ENCODE results near the gene SPHKAP. TPM values are rescaled to one million over a fixed set of nuclear protein-coding genes. Genes with fewer than 3 reads are reported as not detected.
"Not testable (repeated sequence)": the region's sequence is repeated elsewhere in the genome, so short reads cannot be mapped to it uniquely, and the experiment has no call there.

Gene SPHKAP, protein sequence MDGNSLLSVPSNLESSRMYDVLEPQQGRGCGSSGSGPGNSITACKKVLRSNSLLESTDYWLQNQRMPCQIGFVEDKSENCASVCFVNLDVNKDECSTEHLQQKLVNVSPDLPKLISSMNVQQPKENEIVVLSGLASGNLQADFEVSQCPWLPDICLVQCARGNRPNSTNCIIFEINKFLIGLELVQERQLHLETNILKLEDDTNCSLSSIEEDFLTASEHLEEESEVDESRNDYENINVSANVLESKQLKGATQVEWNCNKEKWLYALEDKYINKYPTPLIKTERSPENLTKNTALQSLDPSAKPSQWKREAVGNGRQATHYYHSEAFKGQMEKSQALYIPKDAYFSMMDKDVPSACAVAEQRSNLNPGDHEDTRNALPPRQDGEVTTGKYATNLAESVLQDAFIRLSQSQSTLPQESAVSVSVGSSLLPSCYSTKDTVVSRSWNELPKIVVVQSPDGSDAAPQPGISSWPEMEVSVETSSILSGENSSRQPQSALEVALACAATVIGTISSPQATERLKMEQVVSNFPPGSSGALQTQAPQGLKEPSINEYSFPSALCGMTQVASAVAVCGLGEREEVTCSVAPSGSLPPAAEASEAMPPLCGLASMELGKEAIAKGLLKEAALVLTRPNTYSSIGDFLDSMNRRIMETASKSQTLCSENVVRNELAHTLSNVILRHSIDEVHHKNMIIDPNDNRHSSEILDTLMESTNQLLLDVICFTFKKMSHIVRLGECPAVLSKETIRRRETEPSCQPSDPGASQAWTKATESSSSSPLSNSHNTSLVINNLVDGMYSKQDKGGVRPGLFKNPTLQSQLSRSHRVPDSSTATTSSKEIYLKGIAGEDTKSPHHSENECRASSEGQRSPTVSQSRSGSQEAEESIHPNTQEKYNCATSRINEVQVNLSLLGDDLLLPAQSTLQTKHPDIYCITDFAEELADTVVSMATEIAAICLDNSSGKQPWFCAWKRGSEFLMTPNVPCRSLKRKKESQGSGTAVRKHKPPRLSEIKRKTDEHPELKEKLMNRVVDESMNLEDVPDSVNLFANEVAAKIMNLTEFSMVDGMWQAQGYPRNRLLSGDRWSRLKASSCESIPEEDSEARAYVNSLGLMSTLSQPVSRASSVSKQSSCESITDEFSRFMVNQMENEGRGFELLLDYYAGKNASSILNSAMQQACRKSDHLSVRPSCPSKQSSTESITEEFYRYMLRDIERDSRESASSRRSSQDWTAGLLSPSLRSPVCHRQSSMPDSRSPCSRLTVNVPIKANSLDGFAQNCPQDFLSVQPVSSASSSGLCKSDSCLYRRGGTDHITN (N-terminal part only)
- 49.6 TPM for total RNA-seq

DNA sequence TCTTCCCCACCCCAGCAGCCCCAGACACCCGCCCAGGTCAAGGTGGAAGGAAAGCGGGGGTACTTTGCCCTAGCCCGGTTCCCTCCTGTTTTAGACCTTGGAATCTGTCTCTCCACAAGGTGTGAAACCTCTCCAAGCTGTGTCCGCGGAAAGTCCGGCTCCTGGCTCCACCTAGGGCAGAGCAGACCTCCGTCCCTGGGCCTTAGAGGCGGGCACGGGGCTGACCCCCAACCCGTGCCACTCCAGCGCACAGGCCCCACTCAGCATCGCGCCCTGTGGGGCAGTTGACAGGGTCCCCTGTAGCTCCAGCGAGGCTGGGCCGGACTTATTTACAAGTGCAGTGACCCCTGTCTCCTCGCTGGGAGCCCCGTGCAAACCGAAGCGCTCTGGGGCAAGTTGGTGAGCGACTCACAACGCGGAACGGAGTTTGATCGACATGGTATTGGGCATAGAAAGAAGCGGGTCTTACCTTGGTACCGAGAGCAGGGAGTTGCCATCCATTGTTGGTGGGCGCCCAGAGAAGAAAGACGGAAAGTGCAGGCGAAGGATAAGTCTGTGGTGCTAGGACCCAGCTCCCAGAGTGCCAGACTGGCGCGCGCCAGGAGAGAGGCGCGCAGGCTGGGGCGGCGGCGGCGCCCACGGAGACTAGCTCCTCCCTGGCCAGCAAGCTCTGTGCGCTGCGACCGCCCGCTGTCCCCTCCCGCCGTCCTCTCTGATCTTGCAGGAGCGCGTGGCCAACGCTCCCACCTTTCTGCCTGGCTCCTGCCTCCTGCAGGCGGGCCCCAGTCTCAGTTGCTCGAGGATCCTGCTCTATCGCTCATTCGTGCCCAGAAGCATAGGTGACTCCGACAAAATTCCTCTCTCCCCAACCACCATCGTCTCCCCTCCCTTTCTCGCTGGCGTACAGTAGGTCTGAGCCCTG lies at the start of gene SPHKAP:
Gene SPHKAP (minus strand): TSS at position 590 of the 922 bp plus-strand sequence. CDS start 89 bp downstream, at position 501.
- Histone ChIP-seq H3K4me1 (ENCODE audit: control insufficient read depth in 3 of 3, insufficient read depth in 3 of 3, low read length in 3 of 3) (no peaks in the 10 kb centered on the region), H3K4me3 (ENCODE audit: low read length in 3 of 3) (no peak within 1 kb of the TSS), H3K27ac (ENCODE audit: low read depth, low read length) (no peak within 1 kb of the TSS), H3K9me3 (ENCODE audit: control insufficient read depth in 3 of 3, low read length in 3 of 3) (peaks cover 0 to 4% (median 2%) of the 10 kb centered on the region in 3 donors), H3K36me3 (ENCODE audit: control insufficient read depth in 3 of 3, insufficient read depth in 3 of 3, low read length in 3 of 3) (no peaks in the 10 kb centered on the region), H3K27me3 (ENCODE audit: control insufficient read depth in 3 of 3, insufficient read depth in 3 of 3, low read length in 3 of 3) (peaks cover 5 to 19% (median 10%) of the 10 kb centered on the region in 3 donors), H3K9ac (ENCODE audit: low read depth in 1 of 3, low read length in 3 of 3) (no peak within 1 kb of the TSS)

DNA sequence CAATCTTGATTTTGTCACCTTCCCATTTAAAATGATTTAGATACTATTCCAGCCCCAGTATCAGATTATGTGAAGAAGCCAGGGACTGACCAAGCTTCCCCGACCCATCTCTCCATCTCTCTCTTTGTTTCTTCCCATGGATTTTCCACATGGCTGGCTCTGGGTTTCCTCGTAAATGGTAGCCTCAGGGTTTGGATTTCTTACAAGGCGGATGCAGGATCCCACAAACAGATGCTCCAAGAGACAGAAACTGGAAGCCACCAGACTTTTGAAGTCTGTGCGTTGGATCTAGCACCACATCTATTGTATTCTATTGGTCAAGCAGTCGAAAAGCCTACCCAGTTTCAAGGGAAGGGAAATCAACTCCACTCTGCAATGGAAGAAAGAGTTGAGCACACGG lies 46.0 kb upstream of the SPHKAP start:
- no peak overlapping the region for H3K4me3 ChIP-seq (ENCODE audit: low read length in 3 of 3)
- no peaks in the 10 kb centered on the region for H3K9me3 ChIP-seq (ENCODE audit: control insufficient read depth in 3 of 3, low read length in 3 of 3)
- H3K36me3 ChIP-seq (ENCODE audit: control insufficient read depth in 3 of 3, insufficient read depth in 3 of 3, low read length in 3 of 3) = no peaks in the 10 kb centered on the region
- H3K27ac ChIP-seq (ENCODE audit: low read depth, low read length) = no peak overlapping the region
- H3K27me3 ChIP-seq (ENCODE audit: control insufficient read depth in 3 of 3, insufficient read depth in 3 of 3, low read length in 3 of 3) = no peaks in the 10 kb centered on the region
- no peak overlapping the region for H3K9ac ChIP-seq (ENCODE audit: low read depth in 1 of 3, low read length in 3 of 3)
- H3K4me1 ChIP-seq (ENCODE audit: control insufficient read depth in 3 of 3, insufficient read depth in 3 of 3, low read length in 3 of 3) = no peaks in the 10 kb centered on the region

DNA sequence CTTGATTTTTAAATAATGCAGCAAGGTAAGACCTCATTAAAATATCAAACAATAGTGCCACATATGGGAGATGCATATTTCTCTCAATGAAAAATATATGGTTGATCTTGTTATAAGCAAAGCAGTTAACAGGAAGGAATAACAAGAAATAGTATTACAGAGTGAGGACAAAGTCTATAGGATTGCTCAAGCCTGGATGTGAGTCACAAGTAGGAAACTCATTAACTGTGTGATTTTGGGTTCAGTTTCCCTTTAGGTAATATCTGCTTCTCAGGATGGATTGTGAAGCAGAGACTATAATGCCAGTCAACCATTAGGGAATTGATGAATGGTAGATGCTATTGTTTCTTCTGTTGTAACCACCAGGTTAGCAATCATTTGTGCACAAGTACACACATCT lies 42.9 kb upstream of the SPHKAP start:
- Histone ChIP-seq H3K4me3 (ENCODE audit: low read length in 3 of 3) (no peak overlapping the region), H3K27me3 (ENCODE audit: control insufficient read depth in 3 of 3, insufficient read depth in 3 of 3, low read length in 3 of 3) (no peaks in the 10 kb centered on the region), H3K9me3 (ENCODE audit: control insufficient read depth in 3 of 3, low read length in 3 of 3) (no peaks in the 10 kb centered on the region), H3K4me1 (ENCODE audit: control insufficient read depth in 3 of 3, insufficient read depth in 3 of 3, low read length in 3 of 3) (no peaks in the 10 kb centered on the region), H3K27ac (ENCODE audit: low read depth, low read length) (no peak overlapping the region), H3K36me3 (ENCODE audit: control insufficient read depth in 3 of 3, insufficient read depth in 3 of 3, low read length in 3 of 3) (no peaks in the 10 kb centered on the region), H3K9ac (ENCODE audit: low read depth in 1 of 3, low read length in 3 of 3) (no peak overlapping the region)

DNA sequence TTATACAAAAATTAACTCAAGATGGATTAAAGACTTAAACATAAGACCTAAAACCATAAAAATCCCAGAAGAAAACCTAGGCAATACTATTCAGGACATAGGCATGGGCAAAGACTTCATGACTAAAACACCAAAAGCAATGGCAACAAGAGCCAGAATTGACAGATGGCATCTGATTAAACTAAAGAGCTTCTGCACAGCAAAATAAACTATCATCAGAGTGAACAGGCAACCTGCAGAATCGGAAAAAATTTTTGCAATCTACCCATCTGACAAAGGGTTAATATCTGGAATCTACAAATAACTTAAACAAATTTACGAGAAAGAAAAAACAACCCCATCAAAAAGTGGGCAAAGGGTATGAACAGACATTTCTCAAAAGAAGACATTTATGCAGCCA lies 37.1 kb upstream of the SPHKAP start:
- H3K36me3 ChIP-seq (ENCODE audit: control insufficient read depth in 3 of 3, insufficient read depth in 3 of 3, low read length in 3 of 3); H3K9ac ChIP-seq (ENCODE audit: low read depth in 1 of 3, low read length in 3 of 3); H3K27ac ChIP-seq (ENCODE audit: low read depth, low read length); H3K27me3 ChIP-seq (ENCODE audit: control insufficient read depth in 3 of 3, insufficient read depth in 3 of 3, low read length in 3 of 3); H3K9me3 ChIP-seq (ENCODE audit: control insufficient read depth in 3 of 3, low read length in 3 of 3); H3K4me3 ChIP-seq (ENCODE audit: low read length in 3 of 3); H3K4me1 ChIP-seq (ENCODE audit: control insufficient read depth in 3 of 3, insufficient read depth in 3 of 3, low read length in 3 of 3): not testable (repeated sequence)

DNA sequence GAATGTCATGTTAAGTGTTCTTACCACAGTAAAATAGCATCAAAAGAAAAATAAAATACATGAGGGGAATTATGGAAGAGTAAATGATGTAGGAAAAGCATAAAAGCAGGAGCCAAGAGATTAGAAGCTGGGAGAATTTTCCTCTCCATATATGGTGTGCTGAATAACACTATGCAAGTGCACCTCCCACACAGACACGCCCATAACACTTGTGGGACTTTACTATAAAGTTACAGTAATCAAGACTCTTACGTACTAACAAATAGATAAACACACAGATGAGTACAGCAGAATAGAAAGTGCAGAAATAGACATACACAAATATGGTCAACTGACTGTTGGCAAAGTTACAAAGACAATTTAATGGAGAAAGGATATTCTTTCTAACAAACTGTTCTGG lies 16.0 kb upstream of the SPHKAP start:
- no peak overlapping the region for H3K4me3 ChIP-seq (ENCODE audit: low read length in 3 of 3)
- no peaks in the 10 kb centered on the region for H3K36me3 ChIP-seq (ENCODE audit: control insufficient read depth in 3 of 3, insufficient read depth in 3 of 3, low read length in 3 of 3)
- H3K9me3 ChIP-seq (ENCODE audit: control insufficient read depth in 3 of 3, low read length in 3 of 3) = peaks cover 0 to 2% (median 0%) of the 10 kb centered on the region in 3 donors
- no peak overlapping the region for H3K9ac ChIP-seq (ENCODE audit: low read depth in 1 of 3, low read length in 3 of 3)
- no peaks in the 10 kb centered on the region for H3K4me1 ChIP-seq (ENCODE audit: control insufficient read depth in 3 of 3, insufficient read depth in 3 of 3, low read length in 3 of 3)
- H3K27ac ChIP-seq (ENCODE audit: low read depth, low read length) = no peak overlapping the region
- H3K27me3 ChIP-seq (ENCODE audit: control insufficient read depth in 3 of 3, insufficient read depth in 3 of 3, low read length in 3 of 3) = no peaks in the 10 kb centered on the region

DNA sequence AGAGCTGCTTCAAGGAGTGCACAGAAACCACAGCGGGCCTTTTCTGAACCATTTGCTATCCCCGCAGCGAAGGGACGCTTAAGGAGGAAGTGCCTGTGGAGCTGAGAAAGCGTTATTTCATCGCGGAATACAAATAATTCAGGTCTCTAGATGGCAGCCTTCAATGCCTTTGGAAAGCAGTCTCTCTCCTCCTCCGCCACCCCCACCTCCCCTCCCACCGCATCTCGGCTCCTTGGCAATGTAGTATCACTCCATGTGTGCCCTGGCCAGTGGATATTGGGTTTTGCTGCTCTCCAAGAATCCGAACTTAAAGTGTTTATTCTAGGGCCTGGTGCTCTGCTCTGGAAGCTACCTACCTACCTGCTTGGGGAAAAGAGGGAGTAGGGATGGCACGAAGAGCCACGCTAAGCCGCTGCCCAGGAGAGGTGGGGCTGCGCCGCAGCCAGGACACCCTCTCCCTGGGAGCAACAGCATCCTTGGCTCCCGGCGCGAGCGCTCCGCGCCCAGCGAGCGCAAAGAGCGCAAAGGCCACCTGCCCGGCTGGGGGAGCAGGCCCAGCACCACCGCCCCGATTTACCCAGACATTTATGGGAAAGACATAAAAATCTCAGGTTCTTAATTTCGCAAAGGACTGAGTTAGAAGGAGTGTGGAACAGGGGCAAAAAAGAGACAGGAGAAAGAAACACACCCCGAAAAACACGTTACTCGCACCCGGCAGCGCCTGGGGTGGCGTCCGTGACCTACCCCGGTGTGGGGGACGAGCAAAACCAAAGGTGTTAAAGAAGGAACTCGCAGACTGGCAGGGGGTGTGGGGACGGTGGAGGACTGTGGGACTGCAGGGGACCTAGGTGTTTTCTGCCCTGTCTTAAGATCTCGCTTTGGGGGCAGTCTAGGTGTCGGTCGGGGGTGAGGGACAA lies 1.0 kb downstream of the SPHKAP start:
- Histone ChIP-seq H3K27ac (ENCODE audit: low read depth, low read length) (no peak overlapping the region), H3K9me3 (ENCODE audit: control insufficient read depth in 3 of 3, low read length in 3 of 3) (peaks cover 0 to 4% (median 2%) of the 10 kb centered on the region in 3 donors), H3K4me3 (ENCODE audit: low read length in 3 of 3) (no peak overlapping the region), H3K36me3 (ENCODE audit: control insufficient read depth in 3 of 3, insufficient read depth in 3 of 3, low read length in 3 of 3) (no peaks in the 10 kb centered on the region), H3K9ac (ENCODE audit: low read depth in 1 of 3, low read length in 3 of 3) (no peak overlapping the region), H3K27me3 (ENCODE audit: control insufficient read depth in 3 of 3, insufficient read depth in 3 of 3, low read length in 3 of 3) (peaks cover 5 to 19% (median 10%) of the 10 kb centered on the region in 3 donors), H3K4me1 (ENCODE audit: control insufficient read depth in 3 of 3, insufficient read depth in 3 of 3, low read length in 3 of 3) (no peaks in the 10 kb centered on the region)

DNA sequence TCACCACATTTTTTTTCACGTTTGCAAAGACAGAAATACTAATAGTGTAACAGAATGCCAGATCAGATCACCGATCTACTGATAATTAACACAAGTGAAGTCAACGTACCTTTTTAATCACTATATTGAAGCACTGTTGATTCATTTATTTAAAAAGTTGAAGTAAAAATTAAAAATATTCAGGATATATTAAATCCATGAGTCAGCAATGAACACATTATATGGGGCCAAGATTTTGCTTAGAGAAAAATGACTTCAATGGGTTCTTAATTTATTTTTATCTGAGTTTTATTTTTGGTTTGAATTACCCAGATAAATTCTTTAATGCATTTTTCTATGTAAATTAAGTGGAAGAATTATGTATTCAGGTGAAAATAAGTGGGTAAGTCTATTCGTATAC lies 14.2 kb downstream of the SPHKAP start:
- Histone ChIP-seq H3K4me1 (ENCODE audit: control insufficient read depth in 3 of 3, insufficient read depth in 3 of 3, low read length in 3 of 3) (no peaks in the 10 kb centered on the region), H3K9ac (ENCODE audit: low read depth in 1 of 3, low read length in 3 of 3) (no peak overlapping the region), H3K4me3 (ENCODE audit: low read length in 3 of 3) (no peak overlapping the region), H3K27me3 (ENCODE audit: control insufficient read depth in 3 of 3, insufficient read depth in 3 of 3, low read length in 3 of 3) (no peaks in the 10 kb centered on the region), H3K27ac (ENCODE audit: low read depth, low read length) (no peak overlapping the region), H3K9me3 (ENCODE audit: control insufficient read depth in 3 of 3, low read length in 3 of 3) (no peaks in the 10 kb centered on the region), H3K36me3 (ENCODE audit: control insufficient read depth in 3 of 3, insufficient read depth in 3 of 3, low read length in 3 of 3) (no peaks in the 10 kb centered on the region)

DNA sequence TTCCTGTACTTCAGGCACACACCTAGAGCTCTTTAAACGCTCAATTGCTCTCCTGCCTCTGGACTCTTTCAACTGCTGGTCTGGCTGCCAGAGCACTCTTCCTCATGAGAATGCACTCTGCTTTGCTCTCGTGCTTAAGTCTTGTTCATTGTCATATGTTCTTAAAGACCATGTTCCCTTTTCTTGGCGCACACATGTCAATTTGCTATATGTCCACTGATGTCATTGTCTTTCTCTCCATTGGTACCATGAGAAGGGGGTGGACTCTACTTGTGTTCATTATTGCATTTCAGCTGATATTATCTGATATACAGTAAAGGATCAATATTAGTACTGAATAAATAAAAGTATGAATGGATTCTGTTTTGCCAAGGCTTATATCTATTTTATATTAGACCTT lies 16.8 kb downstream of the SPHKAP start:
- H3K9ac ChIP-seq (ENCODE audit: low read depth in 1 of 3, low read length in 3 of 3) = no peak overlapping the region

More for the DNA sequence above, 16.8 kb downstream of the SPHKAP start:
- Histone ChIP-seq H3K4me1 (ENCODE audit: control insufficient read depth in 3 of 3, insufficient read depth in 3 of 3, low read length in 3 of 3) (no peaks in the 10 kb centered on the region), H3K9me3 (ENCODE audit: control insufficient read depth in 3 of 3, low read length in 3 of 3) (no peaks in the 10 kb centered on the region), H3K27ac (ENCODE audit: low read depth, low read length) (no peak overlapping the region), H3K27me3 (ENCODE audit: control insufficient read depth in 3 of 3, insufficient read depth in 3 of 3, low read length in 3 of 3) (no peaks in the 10 kb centered on the region), H3K4me3 (ENCODE audit: low read length in 3 of 3) (no peak overlapping the region), H3K36me3 (ENCODE audit: control insufficient read depth in 3 of 3, insufficient read depth in 3 of 3, low read length in 3 of 3) (no peaks in the 10 kb centered on the region)

All from skeletal muscle tissue (tissue), 4 donors.